Measurements from ENCODE around the gene TSPAN15. TPM values are rescaled to one million over a fixed set of nuclear protein-coding genes. Genes with fewer than 3 reads are reported as not detected.
A peak's percentile ranks its signal among the peaks of the same experiment; 100 is the strongest.

TSPAN15 gene
- total RNA-seq, 1 experiment from 2014 or later: 7.7 TPM

GRCh38 chr10:69467928-69468750, 16.9 kb downstream of the TSPAN15 start:
- H3K4me1 ChIP-seq (ENCODE audit: insufficient read depth, low read length): peaks cover 3% of the 10 kb centered on the region; the same call in 1 of the 2 replicates
- no CpG with 5 or more reads among the region's 13 CpGs for WGBS (ENCODE audit: extremely low coverage, insufficient read length, low lambda C conversion rate)
- H2AK5ac ChIP-seq (ENCODE audit: insufficient read length, low read length): no peak overlapping the region
- 0 out of 2 replicates have a peak, but pooled peaks cover 1% of the 10 kb centered on the region for H3K79me2 ChIP-seq (ENCODE audit: insufficient read depth, low read length)
- peaks cover 13 to 23% of the 10 kb centered on the region in 2 experiments for H3K4me1 Mint-ChIP-seq
- no peaks in the 10 kb centered on the region for H3K36me3 Mint-ChIP-seq (ENCODE audit: insufficient read depth in 1 of 3, low read depth in 3 of 3)
- H3K9me3 Mint-ChIP-seq: no peaks in the 10 kb centered on the region
- no peak overlapping the region for H4K5ac ChIP-seq (ENCODE audit: insufficient read length, low read depth, low read length)
- peaks cover 10% of the 10 kb centered on the region for H3K27me3 Mint-ChIP-seq (ENCODE audit: low read depth)
- no peak overlapping the region for H3K27ac ChIP-seq (ENCODE audit: insufficient read length, low read depth, low read length)
- H3K9ac ChIP-seq (ENCODE audit: extremely low read depth, insufficient read length, low read length): no peak overlapping the region
- no peaks in the 10 kb centered on the region for H3K23me2 ChIP-seq (ENCODE audit: insufficient read length, low read depth, low read length, poor library complexity, severe bottlenecking)
- no peak for DNase-seq
- no peak overlapping the region for H3K4me2 ChIP-seq (ENCODE audit: insufficient read depth, insufficient read length, low read length)
- no peaks in the 10 kb centered on the region for H4K20me1 ChIP-seq (ENCODE audit: control insufficient read depth, insufficient read depth, insufficient read length)
- no peak overlapping the region for H2BK15ac ChIP-seq (ENCODE audit: low read depth, low read length)
- no peak overlapping the region for H4K91ac ChIP-seq (ENCODE audit: insufficient read length, low read depth, low read length)
- no peak overlapping the region for H3K18ac ChIP-seq (ENCODE audit: insufficient read length, low read depth, low read length)
- H3K23ac ChIP-seq (ENCODE audit: insufficient read length, low read depth, low read length): no peak overlapping the region
- TF ChIP-seq CTCF (conservative IDR thresholded peaks at IDR 0.05): no peak
- H4K8ac ChIP-seq (replicated peaks; ENCODE audit: insufficient read length, low read depth, low read length): no peak overlapping the region
- H3K27ac Mint-ChIP-seq: peak overlapping the region in 1 of 3 experiments; percentile 7; a peak in 2 of 7 replicates
- H3K79me1 ChIP-seq (ENCODE audit: insufficient read depth, low read depth, low read length, poor library complexity, severe bottlenecking): no peaks in the 10 kb centered on the region
- no peak overlapping the region for H3K56ac ChIP-seq (ENCODE audit: insufficient read length, low read depth, low read length)
- H2AFZ ChIP-seq (ENCODE audit: low read length): no peak overlapping the region
- no peak overlapping the region for H3T11ph ChIP-seq (ENCODE audit: low read length)
- no peak overlapping the region for H2BK12ac ChIP-seq (ENCODE audit: insufficient read length, low read depth, low read length)
- no peak overlapping the region for H3K4me3 Mint-ChIP-seq
- no peak overlapping the region for H3K4ac ChIP-seq (ENCODE audit: low read depth, low read length)
- no peak overlapping the region for H3K14ac ChIP-seq (ENCODE audit: insufficient read depth, low read length)
- no peak overlapping the region for H2BK5ac ChIP-seq (ENCODE audit: insufficient read length, low read length)
- H3K9me3 ChIP-seq (ENCODE audit: control insufficient read depth, low read depth, low read length): no peaks in the 10 kb centered on the region
- H2BK120ac ChIP-seq (ENCODE audit: low read depth, low read length, poor library complexity, severe bottlenecking): no peak overlapping the region
- no peak overlapping the region for H2BK20ac ChIP-seq (ENCODE audit: low read depth, low read length, poor library complexity, severe bottlenecking)
- H3K27me3 ChIP-seq (ENCODE audit: insufficient read depth, low read length): no peaks in the 10 kb centered on the region

All from H9 (cell line).